ENCODE measurements around the gene USH1C.

The USH1C gene

DNA sequence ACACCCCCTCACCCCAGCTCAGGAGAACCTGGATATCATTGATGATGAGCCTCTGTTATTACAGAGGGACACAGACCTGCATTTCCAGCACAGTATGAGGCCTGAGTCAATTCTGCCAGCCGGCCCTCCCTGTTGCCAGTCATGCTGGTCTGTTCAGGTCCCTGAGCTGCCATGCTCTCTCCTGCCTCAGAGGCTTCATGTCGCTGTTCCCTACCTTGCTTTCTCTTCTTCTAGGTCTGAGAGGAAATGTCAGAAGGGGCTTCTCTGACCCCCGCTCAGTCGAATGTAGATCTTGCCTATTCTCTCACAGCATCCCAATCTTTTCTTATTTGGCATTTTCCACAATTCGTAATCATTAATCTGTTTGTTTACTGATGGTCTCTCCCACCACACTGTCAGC, 45.7 kb downstream of the USH1C start:
- no peak overlapping the region for H3K27ac Mint-ChIP-seq
- H3K36me3 Mint-ChIP-seq (ENCODE audit: low read depth): no peaks in the 10 kb centered on the region
- H3K4me1 Mint-ChIP-seq (ENCODE audit: low read depth): no peaks in the 10 kb centered on the region
- peaks cover 4% of the 10 kb centered on the region for H3K27me3 Mint-ChIP-seq (ENCODE audit: low read depth)
- H3K4me3 Mint-ChIP-seq: no peak overlapping the region
- no peaks in the 10 kb centered on the region for H3K9me3 Mint-ChIP-seq

- no peak overlapping the region for H3K4me3 Mint-ChIP-seq
- H3K36me3 Mint-ChIP-seq (ENCODE audit: low read depth): no peaks in the 10 kb centered on the region
- H3K4me1 Mint-ChIP-seq (ENCODE audit: low read depth): no peaks in the 10 kb centered on the region
- peaks cover 4% of the 10 kb centered on the region for H3K27me3 Mint-ChIP-seq (ENCODE audit: low read depth)
- no peaks in the 10 kb centered on the region for H3K9me3 Mint-ChIP-seq
- H3K27ac Mint-ChIP-seq: no peak overlapping the region
Observed at GRCh38 chr11:17498058-17498457, 46.2 kb downstream of the USH1C start.

DNA sequence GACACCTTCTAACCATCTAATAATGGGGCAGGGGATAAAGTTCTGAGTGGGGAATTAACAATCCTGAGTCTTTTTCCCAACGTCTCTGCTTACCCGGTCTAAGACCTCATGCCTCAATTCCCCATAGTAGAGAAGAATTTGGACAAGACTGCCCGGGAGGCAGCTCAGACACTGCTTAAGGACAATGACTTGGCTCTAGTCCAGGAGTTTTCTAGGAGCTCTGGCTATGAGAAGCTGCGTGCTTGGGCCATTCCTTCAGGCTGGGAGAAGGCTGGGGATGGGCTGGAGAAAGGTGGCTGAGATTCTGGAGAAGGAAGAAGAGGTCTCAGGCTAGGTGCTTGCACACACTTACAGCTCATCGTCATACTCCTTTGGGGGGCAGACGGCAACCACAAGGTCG, 47.8 kb downstream of the USH1C start:
- Mint-ChIP-seq H3K27ac (no peak overlapping the region), H3K36me3 (ENCODE audit: low read depth) (no peaks in the 10 kb centered on the region), H3K9me3 (no peaks in the 10 kb centered on the region), H3K4me1 (ENCODE audit: low read depth) (no peaks in the 10 kb centered on the region), H3K27me3 (ENCODE audit: low read depth) (peaks cover 4% of the 10 kb centered on the region), H3K4me3 (no peak overlapping the region)

GRCh38 chr11:17494019-17494418, 50.2 kb downstream of the USH1C start:
- Mint-ChIP-seq H3K4me3 (no peak overlapping the region), H3K36me3 (ENCODE audit: low read depth) (no peaks in the 10 kb centered on the region), H3K9me3 (no peaks in the 10 kb centered on the region), H3K27ac (no peak overlapping the region), H3K4me1 (ENCODE audit: low read depth) (no peaks in the 10 kb centered on the region), H3K27me3 (ENCODE audit: low read depth) (peaks cover 10% of the 10 kb centered on the region)

DNA sequence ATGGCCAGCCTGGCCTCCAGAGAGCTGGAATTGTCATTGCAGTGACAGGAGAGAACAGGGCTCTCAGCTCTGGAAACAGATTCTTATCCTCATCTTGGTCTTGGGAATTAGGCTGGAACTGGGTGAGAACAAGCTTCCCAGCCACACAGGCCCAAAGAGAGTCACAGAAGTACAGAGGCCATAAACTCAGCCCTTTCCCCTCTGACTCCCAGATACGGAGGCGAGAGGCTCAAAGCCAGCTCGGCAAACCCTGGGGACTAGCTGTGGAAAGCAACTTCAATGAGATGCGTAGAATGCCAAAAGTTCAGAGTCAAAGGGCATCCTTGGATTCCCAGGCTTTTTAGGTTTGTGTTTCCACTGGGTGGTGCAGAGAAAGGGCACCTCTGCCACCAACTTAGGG, 53.3 kb downstream of the USH1C start:
- H3K9me3 Mint-ChIP-seq: no peaks in the 10 kb centered on the region
- no peaks in the 10 kb centered on the region for H3K36me3 Mint-ChIP-seq (ENCODE audit: low read depth)
- peaks cover 12% of the 10 kb centered on the region for H3K27me3 Mint-ChIP-seq (ENCODE audit: low read depth)
- no peak overlapping the region for H3K27ac Mint-ChIP-seq
- H3K4me3 Mint-ChIP-seq: no peak overlapping the region
- no peaks in the 10 kb centered on the region for H3K4me1 Mint-ChIP-seq (ENCODE audit: low read depth)

DNA sequence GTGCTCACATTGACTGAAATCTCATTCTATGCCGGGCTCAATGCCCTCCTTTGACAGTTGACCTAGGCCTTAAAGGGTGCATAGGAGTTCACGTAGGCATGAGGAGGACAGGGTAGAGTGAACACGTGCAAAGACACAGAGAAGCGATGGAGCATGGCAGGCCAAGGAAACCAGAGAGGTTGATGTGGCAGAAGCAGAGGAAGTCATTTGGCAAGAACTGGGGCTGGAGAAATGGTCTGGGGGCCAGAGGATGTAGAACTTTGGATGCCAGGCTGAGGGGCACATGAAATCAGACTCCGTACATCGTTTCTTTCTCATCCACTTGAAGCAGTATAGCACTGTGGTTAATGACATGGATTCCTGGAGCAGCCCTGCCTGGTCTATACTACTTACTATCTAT, 54.0 kb downstream of the USH1C start:
- peaks cover 10% of the 10 kb centered on the region for H3K27me3 Mint-ChIP-seq (ENCODE audit: low read depth)
- no peak overlapping the region for H3K27ac Mint-ChIP-seq
- H3K36me3 Mint-ChIP-seq (ENCODE audit: low read depth): no peaks in the 10 kb centered on the region
- H3K4me3 Mint-ChIP-seq: no peak overlapping the region
- H3K4me1 Mint-ChIP-seq (ENCODE audit: low read depth): no peaks in the 10 kb centered on the region
- no peaks in the 10 kb centered on the region for H3K9me3 Mint-ChIP-seq

DNA sequence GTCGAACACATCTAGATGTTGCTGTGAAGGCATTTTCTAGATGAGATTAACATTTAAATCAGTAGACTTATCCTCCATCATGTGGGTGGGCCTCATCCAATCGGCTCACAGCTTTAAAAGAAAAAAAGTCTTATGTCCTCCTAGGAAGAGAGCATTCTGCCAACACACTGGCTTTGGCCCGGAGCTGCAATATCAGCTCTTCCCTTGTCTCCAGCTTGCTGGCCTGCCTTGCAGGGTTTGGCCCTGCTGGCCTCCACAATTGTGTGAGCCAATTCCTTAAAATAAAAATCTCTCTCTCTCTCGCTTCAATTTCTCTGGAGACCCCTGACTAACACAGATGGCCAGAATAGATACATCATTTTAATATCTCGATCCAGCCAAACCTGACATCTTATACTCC, 54.5 kb downstream of the USH1C start:
- Mint-ChIP-seq H3K9me3 (no peaks in the 10 kb centered on the region), H3K36me3 (ENCODE audit: low read depth) (no peaks in the 10 kb centered on the region), H3K27ac (no peak overlapping the region), H3K4me3 (no peak overlapping the region), H3K27me3 (ENCODE audit: low read depth) (peaks cover 10% of the 10 kb centered on the region), H3K4me1 (ENCODE audit: low read depth) (no peaks in the 10 kb centered on the region)

- Mint-ChIP-seq H3K9me3 (peaks cover 3% of the 10 kb centered on the region), H3K27me3 (ENCODE audit: low read depth) (peaks cover 14% of the 10 kb centered on the region), H3K27ac (no peak overlapping the region), H3K4me3 (no peak overlapping the region), H3K4me1 (ENCODE audit: low read depth) (no peaks in the 10 kb centered on the region), H3K36me3 (ENCODE audit: low read depth) (no peaks in the 10 kb centered on the region)
Observed at GRCh38 chr11:17488563-17488962, 55.7 kb downstream of the USH1C start.

DNA sequence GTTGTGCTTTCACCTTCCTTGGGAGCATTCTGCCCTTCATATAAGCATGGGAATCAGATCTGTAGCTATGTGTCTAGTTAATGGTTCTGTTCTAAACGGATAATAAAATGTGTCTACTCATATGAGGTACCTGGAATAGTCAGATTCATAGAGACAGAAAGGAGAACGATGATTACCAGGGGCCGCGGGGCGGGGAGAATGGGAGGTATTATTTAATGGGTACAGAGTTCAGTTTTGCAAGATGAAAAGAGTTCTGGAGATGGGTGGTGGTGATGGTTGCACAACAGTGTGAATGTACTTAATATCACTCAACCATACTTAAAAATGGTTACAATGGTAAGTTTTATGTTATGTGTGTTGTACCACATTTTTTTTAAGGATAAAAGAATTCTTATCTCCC, 57.6 kb downstream of the USH1C start:
- H3K27ac Mint-ChIP-seq: no peak overlapping the region
- H3K4me1 Mint-ChIP-seq (ENCODE audit: low read depth): no peaks in the 10 kb centered on the region
- H3K27me3 Mint-ChIP-seq (ENCODE audit: low read depth): peaks cover 14% of the 10 kb centered on the region
- H3K36me3 Mint-ChIP-seq (ENCODE audit: low read depth): no peaks in the 10 kb centered on the region
- no peak overlapping the region for H3K4me3 Mint-ChIP-seq
- H3K9me3 Mint-ChIP-seq: peaks cover 6% of the 10 kb centered on the region

DNA sequence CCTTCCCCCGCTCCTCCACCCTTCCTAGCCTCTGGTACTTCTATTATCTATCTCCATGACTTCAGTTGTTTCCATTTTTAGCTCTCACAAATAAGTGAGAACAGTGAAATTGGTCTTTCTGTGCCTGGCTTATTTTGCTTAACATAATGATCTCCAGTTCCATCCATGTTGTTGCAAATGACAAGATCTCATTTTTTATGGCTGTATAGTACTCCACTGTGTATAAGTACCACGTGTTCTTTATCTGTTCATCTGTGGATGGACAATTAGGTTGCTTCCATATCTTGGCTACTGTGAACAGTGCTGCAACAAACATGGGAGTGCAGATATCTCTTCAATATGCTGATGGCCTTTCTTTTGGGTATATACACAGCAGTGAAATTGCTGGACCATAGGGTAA, 60.7 kb downstream of the USH1C start:
- peaks cover 34% of the 10 kb centered on the region for H3K27me3 Mint-ChIP-seq (ENCODE audit: low read depth)
- H3K36me3 Mint-ChIP-seq (ENCODE audit: low read depth): no peaks in the 10 kb centered on the region
- no peak overlapping the region for H3K4me3 Mint-ChIP-seq
- H3K27ac Mint-ChIP-seq: no peak overlapping the region
- peaks cover 6% of the 10 kb centered on the region for H3K9me3 Mint-ChIP-seq
- H3K4me1 Mint-ChIP-seq (ENCODE audit: low read depth): no peaks in the 10 kb centered on the region

GRCh38 chr11:17481905-17482304, 62.3 kb downstream of the USH1C start:
- no peaks in the 10 kb centered on the region for H3K36me3 Mint-ChIP-seq (ENCODE audit: low read depth)
- no peak overlapping the region for H3K4me3 Mint-ChIP-seq
- no peak overlapping the region for H3K27ac Mint-ChIP-seq
- H3K9me3 Mint-ChIP-seq: peaks cover 6% of the 10 kb centered on the region
- H3K27me3 Mint-ChIP-seq (ENCODE audit: low read depth): peaks cover 45% of the 10 kb centered on the region
- no peaks in the 10 kb centered on the region for H3K4me1 Mint-ChIP-seq (ENCODE audit: low read depth)

DNA sequence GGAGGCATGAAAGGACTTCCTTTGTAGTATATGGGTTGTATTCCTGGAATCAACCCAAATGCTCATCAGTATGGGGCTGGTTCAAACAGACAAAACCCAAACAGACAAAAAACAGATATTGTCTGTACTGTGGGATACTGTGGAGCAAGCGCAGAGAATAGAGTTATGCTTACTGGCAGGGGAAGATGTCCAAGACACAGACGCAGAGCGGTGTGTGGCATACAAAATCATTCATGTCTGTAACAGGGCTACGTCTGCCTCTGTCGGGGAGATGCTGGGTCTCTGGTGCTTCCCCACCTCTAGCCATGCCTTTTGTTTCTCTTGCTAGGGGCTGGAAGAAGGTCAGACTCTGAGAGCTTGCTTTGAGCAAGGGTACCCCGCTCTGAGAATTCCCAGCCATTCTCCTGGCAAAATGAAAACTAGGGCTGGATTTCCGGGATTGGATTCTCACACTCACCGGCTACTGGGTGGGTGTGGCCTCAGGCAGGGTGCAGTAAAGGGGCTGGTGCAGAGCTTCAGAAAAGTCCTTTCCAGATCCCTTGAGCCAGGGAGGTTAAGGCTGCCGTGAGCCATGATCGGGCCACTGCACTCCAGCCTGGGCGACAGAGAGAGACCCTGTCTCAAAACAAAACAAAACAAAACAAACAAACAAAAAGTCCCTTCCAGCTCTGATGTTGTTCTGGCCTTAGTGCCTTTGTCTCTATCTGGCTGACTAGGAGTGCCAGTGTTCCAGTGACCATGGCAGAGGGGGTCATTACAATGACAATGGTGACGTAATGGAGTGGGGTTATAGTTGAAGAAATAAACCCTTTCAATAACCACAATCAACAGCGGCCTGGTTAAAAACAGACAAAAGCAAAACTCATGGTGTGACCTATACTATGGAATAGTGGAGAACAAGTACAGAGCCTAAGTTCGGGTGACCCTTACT, 64.7 kb downstream of the USH1C start:
- Mint-ChIP-seq H3K4me1 (ENCODE audit: low read depth) (peaks cover 2% of the 10 kb centered on the region), H3K4me3 (no peak overlapping the region), H3K27ac (no peak overlapping the region), H3K27me3 (ENCODE audit: low read depth) (peaks cover 66% of the 10 kb centered on the region), H3K36me3 (ENCODE audit: low read depth) (no peaks in the 10 kb centered on the region), H3K9me3 (peaks cover 6% of the 10 kb centered on the region)

GRCh38 chr11:17478070-17478469, 66.1 kb downstream of the USH1C start:
- Mint-ChIP-seq H3K4me3 (no peak overlapping the region), H3K9me3 (no peaks in the 10 kb centered on the region), H3K27ac (no peak overlapping the region), H3K4me1 (ENCODE audit: low read depth) (peaks cover 2% of the 10 kb centered on the region), H3K27me3 (ENCODE audit: low read depth) (peaks cover 75% of the 10 kb centered on the region), H3K36me3 (ENCODE audit: low read depth) (no peaks in the 10 kb centered on the region)

DNA sequence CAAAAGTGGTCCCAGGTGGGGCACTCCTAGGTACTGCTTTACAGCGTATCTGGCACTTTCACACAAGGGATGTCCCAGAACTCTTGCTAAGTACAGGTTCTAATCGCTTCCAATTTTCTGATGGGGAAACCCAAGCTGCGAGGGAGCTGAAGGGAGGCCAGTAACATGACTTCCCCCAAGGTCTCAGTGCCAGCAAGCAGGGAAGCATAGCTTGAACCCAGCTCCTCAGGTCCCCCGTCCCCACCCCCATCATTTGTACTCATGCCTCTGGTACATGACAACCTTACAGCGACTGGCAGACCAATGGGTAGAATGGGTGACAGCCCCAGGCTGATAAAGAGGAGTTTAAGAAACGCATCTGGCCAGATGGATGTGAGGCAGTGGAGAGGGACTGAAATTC, 66.9 kb downstream of the USH1C start:
- H3K9me3 Mint-ChIP-seq: no peaks in the 10 kb centered on the region
- H3K27ac Mint-ChIP-seq: no peak overlapping the region
- H3K4me3 Mint-ChIP-seq: no peak overlapping the region

GRCh38 chr11:17477084-17477333, 67.2 kb downstream of the USH1C start:
- Mint-ChIP-seq H3K36me3 (ENCODE audit: low read depth) (no peaks in the 10 kb centered on the region), H3K4me3 (no peak overlapping the region), H3K27me3 (ENCODE audit: low read depth) (peaks cover 83% of the 10 kb centered on the region), H3K9me3 (no peaks in the 10 kb centered on the region), H3K4me1 (ENCODE audit: low read depth) (peaks cover 2% of the 10 kb centered on the region), H3K27ac (no peak overlapping the region)

More for the DNA sequence above, 66.9 kb downstream of the USH1C start:
- H3K27me3 Mint-ChIP-seq (ENCODE audit: low read depth): peaks cover 82% of the 10 kb centered on the region
- H3K4me1 Mint-ChIP-seq (ENCODE audit: low read depth): peaks cover 2% of the 10 kb centered on the region
- H3K36me3 Mint-ChIP-seq (ENCODE audit: low read depth): no peaks in the 10 kb centered on the region
